ENCODE data around the gene TPD52L2.
"Not testable (repeated sequence)": the region's sequence is repeated elsewhere in the genome, so short reads cannot be mapped to it uniquely, and the experiment has no call there.

Gene TPD52L2

GRCh38 chr20:63897978-63898561, 33.0 kb downstream of the TPD52L2 start:
- DNase-seq: peak; percentile 32

GRCh38 chr20:63898882-63899558, 34.0 kb downstream of the TPD52L2 start:
- DNase-seq: peak; percentile 37

DNA sequence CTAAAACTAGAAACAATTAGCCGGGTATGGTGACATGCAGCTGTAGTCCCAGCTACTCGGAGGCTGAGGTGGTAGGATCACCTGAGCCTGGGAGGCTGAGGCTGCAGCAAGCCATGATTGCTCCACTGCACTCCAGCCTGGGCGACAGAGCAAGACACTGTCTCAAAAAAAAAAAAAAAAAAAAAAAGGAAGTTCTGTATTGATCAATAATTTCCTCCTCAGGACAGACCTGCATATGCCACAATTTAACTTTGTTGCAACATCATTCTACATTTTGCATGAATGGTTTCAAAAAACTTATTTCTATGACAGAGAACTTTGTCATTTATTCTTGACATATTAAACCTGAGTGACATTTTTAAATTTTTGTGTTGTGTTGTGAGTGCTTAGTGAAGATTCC, 35.3 kb downstream of the TPD52L2 start:
- DNase-seq: no peak

GRCh38 chr20:63903796-63904561, 38.9 kb downstream of the TPD52L2 start:
- DNase-seq: no peak

- DNase-seq: no peak
Measured at GRCh38 chr20:63908008-63908682, 43.1 kb downstream of the TPD52L2 start.

GRCh38 chr20:63911176-63911575, 46.1 kb downstream of the TPD52L2 start:
- DNase-seq: no peak

- DNase-seq: no peak
Measured at GRCh38 chr20:63913768-63914167, 48.7 kb downstream of the TPD52L2 start.

DNA sequence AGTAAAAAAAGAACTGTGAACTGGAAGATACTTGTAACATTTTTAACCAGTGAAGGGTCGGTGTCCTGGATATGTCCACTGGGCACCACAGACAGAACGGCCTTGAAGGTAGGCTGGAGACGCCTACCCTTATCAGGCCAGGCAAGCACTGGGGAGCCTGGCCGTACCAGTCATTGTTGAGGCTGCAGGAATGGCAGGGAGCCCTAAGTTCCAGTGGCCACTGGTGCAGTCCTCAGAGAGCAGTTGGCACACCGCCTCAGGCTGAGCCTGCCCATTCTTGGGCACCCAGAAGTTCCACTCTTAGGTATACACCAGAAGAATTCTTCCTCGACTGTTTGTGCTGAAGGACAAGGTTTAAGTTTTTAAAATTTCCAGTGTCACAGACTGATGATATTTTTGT, 50.4 kb downstream of the TPD52L2 start:
- peak; percentile 33 for DNase-seq

- peak; percentile 70 for DNase-seq
Measured at GRCh38 chr20:63916371-63916939, 51.4 kb downstream of the TPD52L2 start.

- no peak for DNase-seq
Measured at GRCh38 chr20:63917811-63918210, 52.7 kb downstream of the TPD52L2 start.

DNA sequence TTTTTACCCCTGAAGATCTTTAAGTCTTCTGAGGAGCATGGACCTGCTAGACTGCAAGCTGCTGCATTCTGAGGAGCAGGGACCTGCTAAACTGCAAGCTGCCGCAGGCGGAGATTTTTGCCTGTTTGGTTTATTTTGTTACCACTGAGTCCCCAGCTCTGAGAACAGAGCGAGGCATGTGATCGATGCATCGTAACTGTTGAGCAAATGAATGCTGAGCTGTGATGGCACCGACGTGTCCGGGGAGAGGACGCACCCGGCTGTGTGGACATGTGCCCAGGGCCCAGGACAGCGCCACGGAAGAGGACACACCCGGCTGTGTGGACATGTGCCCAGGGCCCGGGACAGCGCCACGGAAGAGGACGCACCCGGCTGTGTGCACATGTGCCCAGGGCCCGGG, 54.1 kb downstream of the TPD52L2 start:
- DNase-seq: no peak

GRCh38 chr20:63920226-63920625, 55.2 kb downstream of the TPD52L2 start:
- no peak for DNase-seq

DNA sequence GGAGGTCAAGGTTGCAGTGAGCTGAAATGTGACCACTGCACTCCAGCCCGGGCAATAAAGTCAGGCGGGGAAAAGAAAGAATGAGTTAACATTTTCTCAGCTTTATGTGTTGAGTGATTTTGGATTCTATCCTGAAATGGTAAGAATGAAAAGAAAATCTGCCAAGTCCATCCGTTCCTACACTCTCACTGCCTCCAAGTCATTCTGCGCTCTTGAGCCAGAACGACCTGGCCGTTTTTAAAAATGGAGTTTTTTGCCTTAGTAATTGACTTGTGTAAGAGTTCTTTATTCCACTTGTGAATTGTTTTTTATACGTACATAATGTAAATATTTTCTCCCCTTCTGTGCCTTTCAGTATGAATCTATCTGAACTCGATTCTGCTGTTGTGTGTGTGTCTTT, 58.6 kb downstream of the TPD52L2 start:
- no peak for DNase-seq

DNA sequence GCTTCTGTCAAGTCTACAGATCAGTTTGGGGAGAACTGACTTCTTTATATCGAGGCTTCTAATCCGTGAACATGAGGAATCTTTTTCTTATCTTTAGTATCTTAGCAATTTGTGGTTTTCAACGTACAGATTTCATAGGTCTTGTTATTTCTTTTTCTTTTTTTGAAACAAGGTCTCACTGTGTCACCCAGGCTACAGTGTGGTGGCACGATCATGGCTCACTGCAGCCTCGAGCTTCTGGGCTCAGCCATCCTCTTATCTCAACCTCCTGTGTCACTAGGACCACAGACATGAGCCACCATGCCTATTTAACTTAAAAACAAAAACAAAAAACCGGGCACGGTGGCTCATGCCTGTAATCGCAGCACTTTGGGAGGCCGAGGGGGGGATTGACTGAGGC, 59.2 kb downstream of the TPD52L2 start:
- no peak for DNase-seq

- DNase-seq: no peak
Measured at GRCh38 chr20:63926298-63926697, 61.2 kb downstream of the TPD52L2 start.

DNA sequence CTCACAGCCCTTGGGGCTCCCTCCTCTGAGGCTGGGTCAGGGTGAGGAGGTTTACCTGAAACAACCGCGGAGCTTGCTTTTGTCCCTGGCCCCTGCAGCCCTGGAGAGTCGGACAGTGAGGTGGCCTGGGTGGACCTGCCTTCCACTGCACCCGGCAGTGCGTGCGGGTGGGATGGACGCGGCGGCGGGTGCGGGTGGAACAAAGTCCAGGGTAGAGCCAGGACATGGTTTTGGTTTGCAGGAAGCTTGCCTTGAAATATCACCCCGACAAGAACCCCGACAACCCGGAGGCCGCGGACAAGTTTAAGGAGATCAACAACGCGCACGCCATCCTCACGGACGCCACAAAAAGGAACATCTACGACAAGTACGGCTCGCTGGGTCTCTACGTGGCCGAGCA, 64.0 kb downstream of the TPD52L2 start:
- DNase-seq: no peak

DNA sequence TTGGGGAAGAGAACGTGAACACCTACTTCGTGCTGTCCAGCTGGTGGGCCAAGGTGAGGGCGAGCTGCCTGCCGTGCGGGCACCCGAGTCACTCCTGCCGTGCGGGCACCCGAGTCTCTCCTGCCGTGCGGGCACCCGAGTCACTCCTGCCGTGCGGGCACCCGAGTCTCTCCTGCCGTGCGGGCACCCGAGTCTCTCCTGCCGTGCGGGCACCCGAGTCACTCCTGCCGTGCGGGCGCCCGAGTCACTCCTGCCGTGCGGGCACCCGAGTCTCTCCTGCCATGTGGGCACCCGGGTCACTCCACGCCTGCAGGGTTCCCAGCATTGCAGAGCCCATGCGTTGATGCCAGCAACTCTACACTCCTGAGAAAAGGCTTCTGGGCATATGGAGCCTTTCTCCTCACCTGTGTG, 64.4 kb downstream of the TPD52L2 start:
- DNase-seq: not testable (repeated sequence)

GRCh38 chr20:63930971-63931553, 66.0 kb downstream of the TPD52L2 start:
- DNase-seq: no peak

GRCh38 chr20:63931735-63932134, 66.7 kb downstream of the TPD52L2 start:
- no peak for DNase-seq

DNA sequence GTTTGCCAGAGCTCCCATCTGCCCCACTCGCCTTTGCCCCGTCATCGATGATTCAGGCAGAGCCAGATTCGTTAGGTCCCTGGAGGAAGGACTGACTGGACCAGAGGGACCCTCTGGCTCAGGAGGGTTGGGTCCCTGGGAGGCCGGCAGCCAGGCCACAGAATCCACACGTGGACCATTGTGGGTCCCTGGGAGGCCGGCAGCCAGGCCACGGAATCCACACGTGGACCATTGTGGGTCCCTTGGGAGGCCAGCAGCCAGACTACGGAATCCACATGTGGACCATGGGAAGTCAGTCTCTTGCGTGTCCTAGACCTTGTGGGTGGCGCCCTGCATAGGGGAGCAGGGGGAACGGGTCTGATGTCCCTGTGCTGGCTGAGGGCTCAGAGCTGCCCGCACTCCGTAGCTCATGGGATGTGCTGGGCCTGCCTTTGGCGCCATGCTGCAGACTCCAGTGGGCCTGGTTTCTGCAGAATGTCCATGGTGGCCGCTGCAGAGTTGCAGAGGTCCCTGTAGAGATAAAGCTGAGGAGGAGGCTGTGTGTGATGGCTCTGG, 67.6 kb downstream of the TPD52L2 start:
- no peak for DNase-seq

- DNase-seq: no peak
Measured at GRCh38 chr20:63933646-63934045, 68.6 kb downstream of the TPD52L2 start.

DNA sequence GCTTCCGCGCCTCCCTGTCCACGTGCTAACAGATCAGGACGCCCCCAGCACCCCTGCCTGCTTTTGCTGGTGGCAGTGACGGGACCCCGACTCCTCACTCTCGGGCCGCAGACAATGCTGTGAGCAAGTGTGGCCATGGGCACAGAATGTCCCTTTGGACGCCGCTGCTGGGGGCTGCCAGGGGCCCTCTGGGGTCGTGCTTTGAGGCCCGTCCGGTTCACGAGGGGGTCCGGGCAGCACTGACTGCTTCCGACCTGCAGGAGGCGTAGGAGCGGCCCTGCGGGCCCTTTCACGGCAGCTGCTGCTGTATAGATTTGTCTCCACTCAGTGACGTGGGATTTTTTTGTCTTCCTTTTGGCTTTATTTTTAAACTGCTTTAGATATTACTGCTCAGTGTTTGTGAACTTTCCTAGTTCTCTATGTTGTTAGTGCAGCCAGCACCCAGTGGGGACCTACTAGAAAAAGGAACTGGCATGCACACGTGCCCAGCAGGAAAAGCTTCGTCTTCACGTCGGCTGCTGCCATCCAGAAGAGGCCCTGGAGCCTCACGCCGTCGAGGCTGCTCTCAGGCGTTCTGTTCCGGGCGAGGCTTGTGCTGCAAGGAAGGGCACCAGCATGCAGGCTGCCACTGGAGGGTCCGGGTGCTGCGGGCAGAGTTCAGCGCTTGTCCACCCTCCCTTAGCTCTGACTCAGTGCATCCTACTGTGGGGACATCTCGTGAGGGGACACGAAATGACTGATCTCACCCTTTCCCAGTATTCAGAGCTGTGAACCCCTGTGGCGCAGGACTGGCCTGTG, 69.4 kb downstream of the TPD52L2 start:
- DNase-seq: no peak
